Ectodermal cell (in vitro differentiated cells): Measurements from ENCODE around the gene DIPK1B.

Source experiments
- H3K27ac ChIP-seq: 2 replicates; pipeline ENCODE4 v1.7.0; 2013; ENCODE audit warnings: mild to moderate bottlenecking, low read depth, low read length; ENCODE audit not compliant: insufficient read depth, poor library complexity, severe bottlenecking
- H3K27me3 ChIP-seq: 2 replicates; pipeline ENCODE4 v1.7.0; 2013; ENCODE audit warnings: mild to moderate bottlenecking, low read length; ENCODE audit not compliant: insufficient read depth, control insufficient read depth, poor library complexity, severe bottlenecking
- H3K36me3 ChIP-seq: one replicate; pipeline ENCODE4 v1.7.0; 2013; ENCODE audit warnings: low read length; ENCODE audit not compliant: control insufficient read depth, insufficient read depth
- H3K4me1 ChIP-seq: one replicate; pipeline ENCODE4 v1.7.0; 2013; ENCODE audit warnings: low read length; ENCODE audit not compliant: control insufficient read depth, insufficient read depth
- H3K4me3 ChIP-seq: 2 replicates; pipeline ENCODE4 v1.7.0; 2013; ENCODE audit warnings: low read depth, low read length, control low read depth; ENCODE audit not compliant: insufficient read depth
- H3K9me3 ChIP-seq: 2 replicates; pipeline ENCODE4 v1.7.0; 2013; ENCODE audit warnings: mild to moderate bottlenecking, low read length, moderate library complexity; ENCODE audit not compliant: control insufficient read depth
- WGBS, 2 experiments: methylation state at CpG; one replicate each; pipeline ENCODE4 v1.1.7; 2013; ENCODE audit warnings: missing lambda C conversion rate in 2 of 2; 5-methylcytosine and 5-hydroxymethylcytosine counted together

DIPK1B gene

GRCh38 chr9:136744773-136745172 is 32.4 kb downstream of the DIPK1B start:
- H3K27me3 ChIP-seq = no peaks in the 10 kb centered on the region
- no peak overlapping the region for H3K4me3 ChIP-seq
- no peaks in the 10 kb centered on the region for H3K36me3 ChIP-seq
- no peak overlapping the region for H3K27ac ChIP-seq
- 92 to 93% methylated on average over 18 of the region's 18 CpGs for WGBS, 2 experiments
- no peaks in the 10 kb centered on the region for H3K9me3 ChIP-seq
- peaks cover 19% of the 10 kb centered on the region for H3K4me1 ChIP-seq

GRCh38 chr9:136745389-136746154 is 33.2 kb downstream of the DIPK1B start:
- H3K4me3 ChIP-seq = no peak overlapping the region
- H3K9me3 ChIP-seq = no peaks in the 10 kb centered on the region
- H3K27me3 ChIP-seq = no peaks in the 10 kb centered on the region
- peaks cover 19% of the 10 kb centered on the region for H3K4me1 ChIP-seq
- H3K27ac ChIP-seq = no peak overlapping the region
- no peaks in the 10 kb centered on the region for H3K36me3 ChIP-seq
- 88 to 89% methylated on average over 23 of the region's 23 CpGs for WGBS, 2 experiments

GRCh38 chr9:136746155-136746490 is 33.8 kb downstream of the DIPK1B start:
- 92 to 94% methylated on average over 10 to 20 of the region's 22 CpGs for WGBS, 2 experiments
- peaks cover 19% of the 10 kb centered on the region for H3K4me1 ChIP-seq
- no peak overlapping the region for H3K27ac ChIP-seq
- H3K36me3 ChIP-seq = no peaks in the 10 kb centered on the region
- no peaks in the 10 kb centered on the region for H3K9me3 ChIP-seq
- H3K27me3 ChIP-seq = no peaks in the 10 kb centered on the region
- no peak overlapping the region for H3K4me3 ChIP-seq

GRCh38 chr9:136746621-136747020 is 34.2 kb downstream of the DIPK1B start:
- H3K27me3 ChIP-seq = no peaks in the 10 kb centered on the region
- no peaks in the 10 kb centered on the region for H3K9me3 ChIP-seq
- H3K36me3 ChIP-seq = no peaks in the 10 kb centered on the region
- H3K27ac ChIP-seq = no peak overlapping the region
- 92 to 93% methylated on average over 18 of the region's 18 CpGs for WGBS, 2 experiments
- no peak overlapping the region for H3K4me3 ChIP-seq
- H3K4me1 ChIP-seq = peaks cover 16% of the 10 kb centered on the region

GRCh38 chr9:136747161-136748060 is 35.0 kb downstream of the DIPK1B start:
- no peak overlapping the region for H3K4me3 ChIP-seq
- no peak overlapping the region for H3K27ac ChIP-seq
- no peaks in the 10 kb centered on the region for H3K36me3 ChIP-seq
- peaks cover 9% of the 10 kb centered on the region for H3K4me1 ChIP-seq
- no peaks in the 10 kb centered on the region for H3K27me3 ChIP-seq
- H3K9me3 ChIP-seq = no peaks in the 10 kb centered on the region
- 92 to 93% methylated on average over 22 of the region's 22 CpGs for WGBS, 2 experiments

GRCh38 chr9:136748201-136748600 is 35.8 kb downstream of the DIPK1B start, which contains the start of gene LCN6:
Gene LCN6 (minus strand): TSS chr9:136748525. CDS start chr9:136748483, 42 bp downstream.
- Histone ChIP-seq H3K4me3 (no peak within 1 kb of the TSS), H3K9me3 (no peaks in the 10 kb centered on the region), H3K4me1 (peaks cover 1% of the 10 kb centered on the region), H3K36me3 (no peaks in the 10 kb centered on the region), H3K27me3 (no peaks in the 10 kb centered on the region), H3K27ac (no peak within 1 kb of the TSS)
- WGBS, 2 experiments = 82 to 85% methylated on average over 8 of the region's 8 CpGs

GRCh38 chr9:136748666-136749611 is 36.6 kb downstream of the DIPK1B start:
- Histone ChIP-seq H3K27ac (no peak overlapping the region), H3K4me3 (no peak overlapping the region), H3K9me3 (no peaks in the 10 kb centered on the region), H3K27me3 (no peaks in the 10 kb centered on the region), H3K36me3 (no peaks in the 10 kb centered on the region), H3K4me1 (no peaks in the 10 kb centered on the region)
- 91 to 93% methylated on average over 21 of the region's 21 CpGs for WGBS, 2 experiments

- H3K4me1 ChIP-seq = peaks cover 4% of the 10 kb centered on the region
- H3K27me3 ChIP-seq = no peaks in the 10 kb centered on the region
- H3K36me3 ChIP-seq = no peaks in the 10 kb centered on the region
- H3K9me3 ChIP-seq = no peaks in the 10 kb centered on the region
- WGBS, 2 experiments = 63 to 80% methylated on average over 2 of the region's 2 CpGs
- no peak overlapping the region for H3K27ac ChIP-seq
- no peak overlapping the region for H3K4me3 ChIP-seq
Observed at GRCh38 chr9:136750526-136750925, 38.2 kb downstream of the DIPK1B start.

GRCh38 chr9:136751244-136751643 is 38.9 kb downstream of the DIPK1B start:
- Histone ChIP-seq H3K27ac (no peak overlapping the region), H3K4me3 (no peak overlapping the region)
- WGBS, 2 experiments = 89 to 95% methylated on average over 1 of the region's 1 CpG

More at GRCh38 chr9:136751244-136751643, 38.9 kb downstream of the DIPK1B start:
- no peaks in the 10 kb centered on the region for H3K27me3 ChIP-seq
- H3K36me3 ChIP-seq = no peaks in the 10 kb centered on the region
- no peaks in the 10 kb centered on the region for H3K9me3 ChIP-seq
- peaks cover 4% of the 10 kb centered on the region for H3K4me1 ChIP-seq
